Kidney epithelial cell (primary cell): ENCODE results near the gene ZPR1. TPM values are rescaled to one million over a fixed set of nuclear protein-coding genes. Genes with fewer than 3 reads are reported as not detected.
"Not testable (repeated sequence)": the region's sequence is repeated elsewhere in the genome, so short reads cannot be mapped to it uniquely, and the experiment has no call there.

Experiments used
- DNase-seq: peaks from one replicate; pipeline ENCODE4 v3.0.0-alpha.2; 2010; ENCODE audit warnings: low read depth
- H3K27me3 ChIP-seq: 2 replicates; pipeline ENCODE4 v1.6.0; 2011; ENCODE audit warnings: low read length; ENCODE audit not compliant: control insufficient read depth, insufficient read depth
- H3K36me3 ChIP-seq: 2 replicates; pipeline ENCODE4 v1.5.1; 2011; ENCODE audit warnings: low read length; ENCODE audit not compliant: control insufficient read depth, insufficient read depth
- H3K4me3 ChIP-seq: 2 replicates; pipeline ENCODE4 v1.5.1; 2011; ENCODE audit warnings: low read depth, mild to moderate bottlenecking, control low read depth, low read length
- total RNA-seq: library from RNA; depleted of rRNA; stranded (reverse); fragments of >200 nt; gene quantifications from 2 replicates; pipeline ENCODE4 v1.2.3, GENCODE V29; 2015
- TF ChIP-seq, protein P1 (sequence below): IDR thresholded peaks from 2 replicates; pipeline ENCODE4 v1.5.1; 2011; ENCODE audit warnings: mild to moderate bottlenecking, moderate library complexity, low read length, control low read depth, inconsistent platforms; ENCODE audit not compliant: insufficient read depth, poor library complexity, severe bottlenecking

The ZPR1 gene, protein sequence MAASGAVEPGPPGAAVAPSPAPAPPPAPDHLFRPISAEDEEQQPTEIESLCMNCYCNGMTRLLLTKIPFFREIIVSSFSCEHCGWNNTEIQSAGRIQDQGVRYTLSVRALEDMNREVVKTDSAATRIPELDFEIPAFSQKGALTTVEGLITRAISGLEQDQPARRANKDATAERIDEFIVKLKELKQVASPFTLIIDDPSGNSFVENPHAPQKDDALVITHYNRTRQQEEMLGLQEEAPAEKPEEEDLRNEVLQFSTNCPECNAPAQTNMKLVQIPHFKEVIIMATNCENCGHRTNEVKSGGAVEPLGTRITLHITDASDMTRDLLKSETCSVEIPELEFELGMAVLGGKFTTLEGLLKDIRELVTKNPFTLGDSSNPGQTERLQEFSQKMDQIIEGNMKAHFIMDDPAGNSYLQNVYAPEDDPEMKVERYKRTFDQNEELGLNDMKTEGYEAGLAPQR
- total RNA-seq: 46.9 and 82.1 TPM in 2 replicates

DNA sequence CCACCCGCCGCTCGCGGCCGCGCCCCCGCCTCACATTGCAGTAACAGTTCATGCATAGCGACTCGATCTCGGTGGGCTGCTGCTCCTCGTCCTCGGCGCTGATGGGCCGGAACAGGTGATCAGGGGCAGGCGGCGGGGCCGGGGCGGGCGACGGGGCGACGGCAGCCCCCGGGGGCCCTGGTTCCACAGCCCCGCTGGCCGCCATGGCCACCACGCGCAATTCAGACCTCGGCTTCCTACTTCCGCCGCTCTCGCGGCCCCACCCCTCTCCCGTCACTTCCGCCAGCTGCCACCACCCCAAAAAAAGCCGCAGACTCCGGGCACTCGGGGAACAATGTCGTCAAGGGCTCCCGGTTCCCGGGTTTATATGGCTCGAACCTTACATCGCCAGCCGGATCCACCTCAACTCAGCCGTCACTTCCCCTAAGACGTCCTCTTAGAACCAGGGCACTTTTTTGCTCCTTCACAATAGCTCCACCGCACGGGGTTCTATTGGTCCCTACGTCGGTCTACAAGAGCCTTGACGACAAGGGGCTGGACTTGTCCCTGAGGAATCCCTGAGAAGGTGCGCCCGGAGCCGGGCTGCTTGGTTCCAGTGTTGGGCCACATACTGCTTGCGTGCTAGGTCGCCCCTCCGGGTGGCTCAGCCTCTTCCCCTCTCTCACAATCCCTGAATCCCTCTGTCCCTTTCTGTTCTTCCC is at the start of gene ZPR1:
Gene ZPR1 (minus strand): TSS at position 238 of the 701 bp plus-strand sequence. CDS start 33 bp downstream, at position 205.
- H3K4me3 ChIP-seq: peak within 1 kb of the TSS; percentile 92
- H3K27me3 ChIP-seq: peaks cover 2% of the 10 kb centered on the region
- DNase-seq: no peak
- peaks cover 3% of the 10 kb centered on the region for H3K36me3 ChIP-seq
- TF ChIP-seq, protein P1, sequence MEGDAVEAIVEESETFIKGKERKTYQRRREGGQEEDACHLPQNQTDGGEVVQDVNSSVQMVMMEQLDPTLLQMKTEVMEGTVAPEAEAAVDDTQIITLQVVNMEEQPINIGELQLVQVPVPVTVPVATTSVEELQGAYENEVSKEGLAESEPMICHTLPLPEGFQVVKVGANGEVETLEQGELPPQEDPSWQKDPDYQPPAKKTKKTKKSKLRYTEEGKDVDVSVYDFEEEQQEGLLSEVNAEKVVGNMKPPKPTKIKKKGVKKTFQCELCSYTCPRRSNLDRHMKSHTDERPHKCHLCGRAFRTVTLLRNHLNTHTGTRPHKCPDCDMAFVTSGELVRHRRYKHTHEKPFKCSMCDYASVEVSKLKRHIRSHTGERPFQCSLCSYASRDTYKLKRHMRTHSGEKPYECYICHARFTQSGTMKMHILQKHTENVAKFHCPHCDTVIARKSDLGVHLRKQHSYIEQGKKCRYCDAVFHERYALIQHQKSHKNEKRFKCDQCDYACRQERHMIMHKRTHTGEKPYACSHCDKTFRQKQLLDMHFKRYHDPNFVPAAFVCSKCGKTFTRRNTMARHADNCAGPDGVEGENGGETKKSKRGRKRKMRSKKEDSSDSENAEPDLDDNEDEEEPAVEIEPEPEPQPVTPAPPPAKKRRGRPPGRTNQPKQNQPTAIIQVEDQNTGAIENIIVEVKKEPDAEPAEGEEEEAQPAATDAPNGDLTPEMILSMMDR: no peak

DNA sequence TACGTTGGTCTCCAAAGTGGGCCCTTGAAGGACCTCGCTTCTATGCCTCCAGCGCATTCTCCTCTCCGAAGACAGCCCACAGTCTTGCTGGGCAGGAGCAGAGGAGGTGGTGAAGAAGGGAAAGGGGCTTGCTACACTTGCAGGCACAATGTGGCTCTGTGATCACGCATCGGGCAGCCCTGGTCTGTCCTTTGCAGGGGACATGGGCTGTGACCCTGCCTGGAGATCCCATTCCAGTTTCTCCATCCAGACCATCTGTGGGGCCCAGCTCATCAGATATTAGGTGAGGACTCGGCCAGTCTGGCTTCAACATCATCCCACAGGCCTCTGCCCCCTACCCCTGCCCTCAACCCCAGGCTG is 48.8 kb upstream of the ZPR1 start:
- no peaks in the 10 kb centered on the region for H3K27me3 ChIP-seq
- TF ChIP-seq, protein P1: no peak
- H3K4me3 ChIP-seq: no peak overlapping the region
- H3K36me3 ChIP-seq: no peaks in the 10 kb centered on the region
- no peak for DNase-seq

DNA sequence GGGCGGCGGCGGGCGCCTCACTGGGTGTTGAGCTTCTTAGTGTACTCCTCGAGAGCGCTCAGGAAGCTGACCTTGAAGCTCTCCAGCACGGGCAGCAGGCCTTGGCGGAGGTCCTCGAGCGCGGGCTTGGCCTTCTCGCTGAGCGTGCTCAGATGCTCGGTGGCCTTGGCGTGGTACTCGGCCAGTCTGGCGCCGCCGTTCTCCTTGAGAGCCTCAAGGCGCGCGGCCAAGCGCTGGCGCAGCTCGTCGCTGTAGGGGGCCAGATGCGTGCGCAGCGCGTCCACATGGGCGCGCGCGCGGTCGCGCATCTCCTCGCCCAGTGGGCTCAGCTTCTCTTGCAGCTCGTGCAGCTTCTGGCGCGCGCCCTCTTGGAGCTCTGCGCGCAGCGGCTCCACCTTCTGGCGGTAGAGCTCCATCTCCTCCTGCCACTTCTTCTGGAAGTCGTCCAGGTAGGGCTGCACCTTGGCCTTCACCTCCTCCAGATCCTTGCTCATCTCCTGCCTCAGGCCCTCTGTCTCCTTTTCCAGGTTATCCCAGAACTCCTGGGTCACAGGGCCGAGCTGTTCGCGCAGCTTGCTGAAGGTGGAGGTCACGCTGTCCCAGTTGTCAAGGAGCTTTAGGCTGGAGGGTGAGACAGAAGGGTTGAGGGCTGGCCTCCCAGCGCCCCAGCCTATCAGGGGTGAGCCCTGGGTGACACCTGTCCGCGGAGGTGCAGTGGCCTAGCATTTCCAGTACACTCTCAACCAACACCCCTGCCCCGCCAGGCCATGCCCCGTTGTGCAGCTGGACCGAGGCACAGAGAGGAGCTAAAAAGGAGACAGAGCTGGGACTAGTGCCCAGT is 48.2 kb upstream of the ZPR1 start:
- Histone ChIP-seq H3K36me3 (no peaks in the 10 kb centered on the region), H3K4me3 (no peak overlapping the region), H3K27me3 (no peaks in the 10 kb centered on the region)
- TF ChIP-seq, protein P1: peak; percentile 68
- DNase-seq: peak; percentile 60

DNA sequence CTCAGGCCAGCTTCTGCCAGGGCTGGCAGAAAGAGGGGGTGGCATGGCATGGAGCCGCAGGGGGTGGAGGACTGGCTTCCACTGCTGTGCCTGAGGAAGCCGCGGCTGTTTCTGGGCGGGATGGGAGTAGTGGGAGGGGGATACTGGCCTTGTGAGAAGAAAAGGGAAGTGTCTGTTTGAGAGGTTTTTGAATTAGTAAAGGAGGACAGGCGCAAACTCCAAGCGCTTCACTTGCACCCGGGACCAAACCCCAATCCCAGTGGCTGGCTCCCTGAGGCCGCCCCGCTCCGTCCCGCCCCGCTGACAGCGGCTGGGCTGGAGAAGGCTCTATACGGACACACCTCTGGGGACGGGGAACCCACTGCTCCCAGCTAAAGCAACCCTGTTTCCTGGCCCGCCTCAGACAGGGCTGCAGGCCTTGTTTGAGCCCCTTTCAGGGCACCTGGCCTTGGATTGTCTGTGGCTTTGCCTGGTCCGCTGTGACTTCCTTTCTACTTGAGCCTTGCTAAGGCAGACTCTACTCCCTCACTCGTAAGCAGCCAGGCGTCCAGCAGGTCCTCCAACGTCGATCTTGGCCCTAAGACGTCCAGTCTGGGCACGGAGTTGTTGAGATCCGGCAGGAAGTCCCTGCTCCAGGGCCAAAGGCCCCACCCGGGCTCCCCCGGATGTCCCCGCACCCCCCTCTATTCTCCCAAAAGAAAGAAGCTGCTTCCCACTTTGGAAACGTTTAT is 47.4 kb upstream of the ZPR1 start:
- TF ChIP-seq, protein P1: no peak
- Histone ChIP-seq H3K4me3 (no peak overlapping the region), H3K36me3 (no peaks in the 10 kb centered on the region), H3K27me3 (no peaks in the 10 kb centered on the region)
- no peak for DNase-seq

DNA sequence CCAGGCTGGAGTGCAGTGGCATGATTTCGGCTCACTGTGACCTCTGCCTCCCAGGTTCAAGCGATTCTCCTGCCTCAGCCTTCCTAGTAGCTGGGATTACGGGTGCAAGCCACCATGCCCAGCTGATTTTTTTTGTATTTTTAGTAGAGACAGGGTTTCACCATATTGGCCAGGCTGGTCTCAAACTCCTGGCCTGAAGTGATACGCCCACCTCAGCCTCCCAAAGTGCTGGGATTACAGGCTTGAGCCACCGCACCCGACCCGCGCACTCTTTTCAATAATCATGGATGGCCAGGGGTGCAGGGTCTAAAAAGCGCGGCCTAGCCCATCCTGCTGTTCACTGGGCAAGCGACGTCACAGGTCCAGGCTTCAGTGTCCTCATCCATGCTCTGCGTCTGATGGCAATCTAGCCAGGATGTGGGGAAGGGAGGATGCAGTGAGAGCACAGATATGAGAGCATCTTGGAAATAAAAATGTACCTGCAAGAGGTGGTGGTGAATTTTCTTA is 46.8 kb upstream of the ZPR1 start:
- H3K4me3 ChIP-seq, DNase-seq, H3K36me3 ChIP-seq, H3K27me3 ChIP-seq: not testable (repeated sequence)
